Measurements from ENCODE around the gene ARID2.

Gene ARID2

GRCh38 chr12:45757172-45757571, 27.7 kb downstream of the ARID2 start:
- FAIRE-seq (no peak), DNase-seq (ENCODE audit: insufficient read length, low spot score) (no peak)
- no peak for TF ChIP-seq CTCF (IDR thresholded peaks at IDR 0.05; ENCODE audit: insufficient read depth, missing control alignments)

- FAIRE-seq (no peak), DNase-seq (ENCODE audit: insufficient read length, low spot score) (no peak)
- no peak for TF ChIP-seq CTCF (IDR thresholded peaks at IDR 0.05; ENCODE audit: insufficient read depth, missing control alignments)
Measured at GRCh38 chr12:45760333-45760732, 30.8 kb downstream of the ARID2 start.

GRCh38 chr12:45762185-45763110, 32.9 kb downstream of the ARID2 start:
- peak; percentile 77 for TF ChIP-seq CTCF (IDR thresholded peaks at IDR 0.05; ENCODE audit: insufficient read depth, missing control alignments)
- FAIRE-seq (no peak), DNase-seq (ENCODE audit: insufficient read length, low spot score) (no peak)

GRCh38 chr12:45763381-45763780, 33.9 kb downstream of the ARID2 start:
- FAIRE-seq (no peak), DNase-seq (ENCODE audit: insufficient read length, low spot score) (no peak)
- no peak for TF ChIP-seq CTCF (IDR thresholded peaks at IDR 0.05; ENCODE audit: insufficient read depth, missing control alignments)

GRCh38 chr12:45768194-45768593, 38.7 kb downstream of the ARID2 start:
- no peak for TF ChIP-seq CTCF (IDR thresholded peaks at IDR 0.05; ENCODE audit: insufficient read depth, missing control alignments)
- FAIRE-seq (no peak), DNase-seq (ENCODE audit: insufficient read length, low spot score) (no peak)

GRCh38 chr12:45773747-45774146, 44.2 kb downstream of the ARID2 start:
- no peak for TF ChIP-seq CTCF (IDR thresholded peaks at IDR 0.05; ENCODE audit: insufficient read depth, missing control alignments)
- FAIRE-seq: no peak
- no peak for DNase-seq (ENCODE audit: insufficient read length, low spot score)

GRCh38 chr12:45774508-45775162, 45.1 kb downstream of the ARID2 start:
- TF ChIP-seq CTCF (IDR thresholded peaks at IDR 0.05; ENCODE audit: insufficient read depth, missing control alignments): no peak
- FAIRE-seq (no peak), DNase-seq (ENCODE audit: insufficient read length, low spot score) (no peak)
